GM19324 (cell line): ENCODE data around the gene SNX4.
"Not testable (repeated sequence)": the region's sequence is repeated elsewhere in the genome, so short reads cannot be mapped to it uniquely, and the experiment has no call there.

Experiments
- ATAC-seq: cut with Tn5 transposase; IDR thresholded peaks from one replicate; pipeline ENCODE4 v1.9.1; 2021; ENCODE audit warnings: mild to moderate bottlenecking, moderate library complexity; ENCODE audit not compliant: unreplicated experiment, low FRiP score

Gene SNX4

DNA sequence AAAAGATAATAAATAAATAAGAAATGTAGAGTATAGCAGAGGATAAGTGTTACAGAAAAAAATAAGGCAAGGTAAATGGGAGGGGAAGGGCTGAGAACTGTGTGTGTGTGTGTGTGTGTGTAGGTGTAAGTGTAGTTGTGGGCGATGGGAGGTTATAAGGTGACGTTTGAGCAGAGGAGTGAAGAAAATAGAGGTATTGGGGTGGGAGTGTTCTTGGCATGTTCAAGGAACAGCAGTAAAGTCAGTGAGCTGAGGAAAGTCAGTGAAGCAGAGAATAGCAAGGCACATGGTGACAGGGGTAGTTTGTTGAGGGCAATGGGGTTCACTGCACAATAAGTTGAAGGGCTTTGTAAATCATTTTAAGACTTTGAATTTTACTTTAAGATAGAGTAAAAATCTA, 113.9 kb downstream of the SNX4 start:
- ATAC-seq, result no peak

DNA sequence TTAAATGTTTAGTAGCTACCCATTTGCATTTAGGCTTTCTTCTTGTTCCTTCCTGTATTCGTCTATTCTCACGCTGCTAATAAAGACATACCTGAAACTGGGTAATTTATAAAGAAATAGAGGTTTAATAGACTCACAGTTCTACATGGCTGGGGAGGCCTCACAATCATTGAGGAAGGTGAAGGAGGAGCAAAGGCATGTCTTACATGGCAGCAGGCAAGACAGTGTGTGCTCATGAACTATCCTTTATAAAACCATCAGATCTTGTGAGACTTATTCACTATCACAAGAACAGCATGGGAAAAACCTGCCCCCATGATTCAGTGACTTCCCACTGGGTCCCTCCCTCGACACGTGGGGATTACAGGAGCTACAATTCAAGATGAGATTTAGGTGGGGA, 114.5 kb downstream of the SNX4 start:
- not testable (repeated sequence) for ATAC-seq

DNA sequence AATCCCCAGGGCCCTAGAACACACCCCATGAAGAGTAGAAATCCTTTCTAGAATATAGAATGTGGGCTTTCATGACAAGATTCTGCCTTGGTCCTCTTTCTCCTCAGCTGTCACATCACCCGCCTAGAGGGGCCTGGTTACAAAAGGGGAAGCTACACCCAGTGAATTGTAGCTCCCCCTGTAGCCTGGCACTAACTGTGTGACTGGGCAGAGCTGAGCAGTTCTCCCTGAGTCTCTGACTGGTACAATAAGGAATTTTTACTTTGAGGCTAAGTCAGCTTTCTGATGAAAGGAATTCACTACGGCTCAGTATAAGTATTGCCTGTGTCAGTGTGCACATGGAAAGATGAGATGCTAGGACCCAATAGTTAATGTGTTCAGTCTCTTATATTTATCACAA, 116.2 kb downstream of the SNX4 start:
- no peak for ATAC-seq

DNA sequence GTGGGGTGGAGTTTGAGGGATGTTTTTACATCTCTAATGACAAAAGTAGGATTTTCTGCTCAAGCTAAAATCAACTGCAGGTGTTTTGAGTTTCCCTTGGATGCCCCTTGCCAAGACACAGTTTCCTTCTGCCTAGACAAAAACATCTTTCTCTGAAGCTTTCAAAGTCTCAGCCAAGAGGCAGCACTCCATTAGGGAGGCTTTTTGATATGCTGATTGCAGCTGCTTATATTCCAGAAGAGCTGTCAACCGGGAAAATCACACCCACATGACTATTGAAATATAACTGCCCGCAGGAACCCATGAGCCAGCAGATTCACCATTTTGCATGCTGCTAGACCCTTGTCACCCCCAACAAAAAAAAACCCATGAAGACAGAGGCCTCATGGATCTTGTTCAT, 117.4 kb downstream of the SNX4 start:
- no peak for ATAC-seq

DNA sequence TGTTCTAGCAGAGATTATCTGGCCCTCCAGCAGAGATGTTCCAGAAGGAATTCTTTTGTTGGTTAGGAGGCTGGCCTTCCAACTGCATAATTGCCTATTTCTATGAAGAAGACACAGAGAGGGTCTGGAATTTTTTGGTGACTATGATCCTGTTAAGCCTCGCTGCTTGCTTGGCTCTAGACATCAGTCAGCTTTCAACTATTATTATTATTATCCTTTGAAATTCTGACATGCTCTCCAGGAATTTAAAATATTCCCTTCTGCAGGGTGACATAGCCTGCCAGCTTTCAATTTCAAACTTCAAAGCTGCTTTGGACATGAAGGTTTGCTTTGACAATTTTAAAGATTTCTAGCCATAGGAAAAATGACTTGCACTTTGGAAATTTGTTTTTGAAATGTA, 118.6 kb downstream of the SNX4 start:
- ATAC-seq, result no peak

DNA sequence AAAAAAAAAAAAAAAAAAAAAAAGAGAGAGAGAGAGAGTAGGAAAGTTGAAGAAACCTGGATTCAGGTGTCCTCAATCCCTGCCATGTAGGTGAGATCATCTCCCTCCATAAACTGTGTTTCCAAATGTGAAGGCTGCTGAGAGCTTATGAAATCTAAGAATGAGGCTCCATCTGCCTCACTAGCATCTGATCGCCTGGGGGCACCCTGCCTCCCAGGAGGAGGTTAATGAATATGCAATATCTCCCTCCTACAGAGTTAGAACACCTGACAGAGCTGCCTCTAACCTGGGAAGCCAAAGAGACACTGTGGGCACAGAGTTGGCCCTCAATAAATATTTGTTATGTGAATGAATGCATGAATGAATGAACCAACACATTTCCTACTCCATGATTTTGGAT, 121.0 kb downstream of the SNX4 start:
- no peak for ATAC-seq
